Measurements from ENCODE around the gene NPNT. TPM values are rescaled to one million over a fixed set of nuclear protein-coding genes. Genes with fewer than 3 reads are reported as not detected.
A peak's percentile ranks its signal among the peaks of the same experiment; 100 is the strongest.
"Not testable (repeated sequence)": the region's sequence is repeated elsewhere in the genome, so short reads cannot be mapped to it uniquely, and the experiment has no call there.

Gene NPNT, protein sequence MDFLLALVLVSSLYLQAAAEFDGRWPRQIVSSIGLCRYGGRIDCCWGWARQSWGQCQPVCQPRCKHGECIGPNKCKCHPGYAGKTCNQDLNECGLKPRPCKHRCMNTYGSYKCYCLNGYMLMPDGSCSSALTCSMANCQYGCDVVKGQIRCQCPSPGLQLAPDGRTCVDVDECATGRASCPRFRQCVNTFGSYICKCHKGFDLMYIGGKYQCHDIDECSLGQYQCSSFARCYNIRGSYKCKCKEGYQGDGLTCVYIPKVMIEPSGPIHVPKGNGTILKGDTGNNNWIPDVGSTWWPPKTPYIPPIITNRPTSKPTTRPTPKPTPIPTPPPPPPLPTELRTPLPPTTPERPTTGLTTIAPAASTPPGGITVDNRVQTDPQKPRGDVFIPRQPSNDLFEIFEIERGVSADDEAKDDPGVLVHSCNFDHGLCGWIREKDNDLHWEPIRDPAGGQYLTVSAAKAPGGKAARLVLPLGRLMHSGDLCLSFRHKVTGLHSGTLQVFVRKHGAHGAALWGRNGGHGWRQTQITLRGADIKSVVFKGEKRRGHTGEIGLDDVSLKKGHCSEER
- not detected for total RNA-seq

DNA sequence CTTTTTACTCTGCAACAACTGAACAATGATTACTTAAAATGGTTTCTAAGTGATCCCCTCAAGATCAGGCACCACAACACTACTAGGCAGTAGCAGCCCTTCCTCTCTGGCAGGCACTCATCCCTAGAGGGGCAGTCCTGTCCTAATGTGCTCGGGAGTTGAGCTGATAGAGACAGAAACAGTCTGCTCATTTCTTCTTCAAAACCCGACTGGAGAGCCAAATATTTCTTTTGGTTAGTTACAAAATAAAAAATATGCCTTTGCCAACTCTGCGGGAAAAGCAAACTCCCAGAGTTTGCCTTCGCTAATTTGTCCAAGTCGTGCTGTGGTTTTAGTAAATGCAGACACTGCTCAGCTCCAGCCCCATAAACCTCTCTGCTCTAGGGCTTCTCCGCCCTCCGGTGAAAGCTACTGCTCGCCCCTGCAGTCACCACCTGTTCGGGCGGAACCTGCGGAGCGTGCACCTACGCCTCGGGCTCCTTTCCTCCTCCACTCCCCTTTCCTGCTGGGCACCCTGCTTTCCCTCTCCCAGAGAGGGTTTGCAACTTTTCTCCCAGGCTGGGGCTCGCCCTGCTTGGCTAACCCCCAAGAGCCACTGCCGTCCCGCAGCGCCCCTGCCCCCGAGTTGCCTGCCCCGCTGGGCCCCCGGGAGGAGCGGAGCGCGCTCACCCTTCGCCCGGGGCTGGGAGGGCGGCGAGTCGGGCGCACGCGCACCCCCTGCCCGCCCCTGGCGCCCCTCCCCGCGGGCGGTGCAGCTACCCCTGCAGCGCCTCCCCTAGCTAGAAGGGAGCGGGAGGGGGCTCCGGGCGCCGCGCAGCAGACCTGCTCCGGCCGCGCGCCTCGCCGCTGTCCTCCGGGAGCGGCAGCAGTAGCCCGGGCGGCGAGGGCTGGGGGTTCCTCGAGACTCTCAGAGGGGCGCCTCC is at the start of gene NPNT:
Gene NPNT, plus strand, starts transcription at position 812 of the 923 bp plus-strand sequence. CDS start 182 bp downstream, outside the sequence.
- Mint-ChIP-seq H3K27ac (no peak within 1 kb of the TSS), H3K27me3 (ENCODE audit: low read depth) (peaks cover 61% of the 10 kb centered on the region), H3K36me3 (ENCODE audit: low read depth) (no peaks in the 10 kb centered on the region), H3K4me1 (ENCODE audit: low read depth) (peaks cover 5% of the 10 kb centered on the region), H3K4me3 (peak within 1 kb of the TSS; percentile 55), H3K9me3 (no peaks in the 10 kb centered on the region)
- DNase-seq, result no peak
- CTCF ChIA-PET, result no interaction called here
- intact Hi-C loops (cut with micrococcal nuclease), result no loop called here

DNA sequence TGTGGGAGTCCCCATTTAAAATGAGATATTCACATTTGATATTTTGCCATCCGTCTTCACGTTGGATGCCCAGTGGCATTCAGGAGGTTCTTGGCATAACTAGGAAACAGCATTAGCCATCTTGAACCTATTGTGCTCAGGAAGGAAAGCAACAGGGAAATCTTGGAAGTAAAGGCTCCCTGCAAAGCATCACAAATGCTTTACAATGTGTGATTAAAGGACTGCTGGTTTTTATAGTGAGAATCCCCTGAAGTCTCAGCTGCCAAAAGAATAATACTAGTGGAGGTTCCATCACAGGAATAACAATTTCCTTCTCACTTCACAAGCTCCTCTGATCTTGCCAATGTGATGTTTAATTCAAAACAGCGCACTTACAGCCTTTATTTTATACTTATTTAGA is 49.7 kb upstream of the NPNT start:
- CTCF ChIA-PET, result interaction anchor here (0.6 kb wide), 1 partner anchor 92 kb away, joined by 3 read pairs; no protein-coding TSS in a partner anchor
- no peaks in the 10 kb centered on the region for H3K27me3 Mint-ChIP-seq (ENCODE audit: low read depth)
- H3K27ac Mint-ChIP-seq, result no peak overlapping the region
- H3K36me3 Mint-ChIP-seq (ENCODE audit: low read depth), result peaks cover 7% of the 10 kb centered on the region
- DNase-seq, result no peak
- H3K4me3 Mint-ChIP-seq, result no peak overlapping the region
- H3K9me3 Mint-ChIP-seq, result no peaks in the 10 kb centered on the region
- intact Hi-C loops (cut with micrococcal nuclease), result no loop called here
- H3K4me1 Mint-ChIP-seq (ENCODE audit: low read depth), result no peaks in the 10 kb centered on the region

DNA sequence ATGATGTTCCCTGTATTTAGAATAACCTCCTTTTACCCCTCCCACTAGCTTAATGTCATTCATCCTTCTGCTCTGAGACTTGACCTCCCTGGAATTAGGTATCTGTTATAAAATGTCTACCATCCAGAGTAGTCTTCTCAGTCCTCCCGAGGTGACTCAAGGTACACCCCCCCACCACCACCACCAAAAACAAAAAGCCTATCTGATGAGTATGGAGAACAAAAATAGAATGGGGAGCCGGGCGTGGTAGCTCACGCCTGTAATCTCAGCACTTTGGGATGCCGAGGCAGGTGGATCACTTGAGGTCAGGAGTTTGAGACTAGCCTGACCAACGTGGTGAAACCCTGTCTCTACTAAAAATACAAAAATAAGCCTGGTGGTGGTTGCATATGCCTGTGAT is 46.9 kb upstream of the NPNT start:
- intact Hi-C loops (cut with micrococcal nuclease); DNase-seq: not testable (repeated sequence)

DNA sequence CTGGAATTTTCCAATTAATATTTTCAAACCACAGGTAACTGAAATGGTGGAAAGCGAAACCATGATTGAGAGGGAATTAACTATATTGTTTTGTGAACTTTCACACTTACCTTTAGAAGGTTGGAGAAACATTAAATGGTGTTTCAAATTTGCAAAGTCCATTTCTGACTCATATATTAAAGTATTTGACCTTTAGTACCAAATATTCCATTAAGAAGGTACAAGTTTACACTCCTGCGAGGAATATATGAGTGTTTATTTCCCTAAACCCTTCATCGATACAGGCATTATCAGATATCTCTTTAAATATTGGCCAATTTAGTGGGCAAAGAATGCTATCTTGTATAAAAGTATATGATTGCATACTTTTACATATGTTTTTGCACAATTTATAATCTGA is 44.1 kb upstream of the NPNT start:
- H3K9me3 Mint-ChIP-seq, result peaks cover 19% of the 10 kb centered on the region

More for the DNA sequence above, 46.9 kb upstream of the NPNT start:
- H3K27me3 Mint-ChIP-seq (ENCODE audit: low read depth); H3K27ac Mint-ChIP-seq; H3K4me1 Mint-ChIP-seq (ENCODE audit: low read depth); H3K4me3 Mint-ChIP-seq; CTCF ChIA-PET; H3K9me3 Mint-ChIP-seq: not testable (repeated sequence)
- peaks cover 15% of the 10 kb centered on the region for H3K36me3 Mint-ChIP-seq (ENCODE audit: low read depth)

DNA sequence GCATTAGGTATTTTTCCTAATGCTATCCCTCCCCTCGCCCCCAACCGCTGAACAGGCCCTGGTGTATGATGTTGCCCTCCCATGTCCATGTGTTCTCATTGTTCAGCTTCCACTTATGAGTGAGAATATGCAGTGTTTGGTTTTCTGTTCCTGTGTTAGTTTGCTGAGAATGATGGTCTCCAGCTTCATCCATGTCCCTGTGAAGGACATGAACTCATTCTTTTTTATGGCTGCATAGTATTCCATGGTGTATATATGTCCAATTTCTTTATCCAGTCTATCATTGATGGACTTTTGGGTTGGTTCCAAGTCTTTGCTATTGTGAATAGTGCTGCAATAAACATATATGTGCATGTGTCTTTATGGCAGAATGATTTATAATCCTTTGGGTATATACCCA is 43.0 kb upstream of the NPNT start:
- H3K27ac Mint-ChIP-seq; intact Hi-C loops (cut with micrococcal nuclease); DNase-seq; H3K4me1 Mint-ChIP-seq (ENCODE audit: low read depth); CTCF ChIA-PET; H3K4me3 Mint-ChIP-seq; H3K27me3 Mint-ChIP-seq (ENCODE audit: low read depth): not testable (repeated sequence)
- Mint-ChIP-seq H3K9me3 (peaks cover 24% of the 10 kb centered on the region), H3K36me3 (ENCODE audit: low read depth) (peaks cover 34% of the 10 kb centered on the region)

More for the DNA sequence above, 44.1 kb upstream of the NPNT start:
- Mint-ChIP-seq H3K36me3 (ENCODE audit: low read depth) (peaks cover 27% of the 10 kb centered on the region), H3K27ac (no peak overlapping the region), H3K4me3 (no peak overlapping the region), H3K4me1 (ENCODE audit: low read depth) (no peaks in the 10 kb centered on the region), H3K27me3 (ENCODE audit: low read depth) (no peaks in the 10 kb centered on the region)
- no peak for DNase-seq
- intact Hi-C loops (cut with micrococcal nuclease), result no loop called here
- CTCF ChIA-PET, result no interaction called here

DNA sequence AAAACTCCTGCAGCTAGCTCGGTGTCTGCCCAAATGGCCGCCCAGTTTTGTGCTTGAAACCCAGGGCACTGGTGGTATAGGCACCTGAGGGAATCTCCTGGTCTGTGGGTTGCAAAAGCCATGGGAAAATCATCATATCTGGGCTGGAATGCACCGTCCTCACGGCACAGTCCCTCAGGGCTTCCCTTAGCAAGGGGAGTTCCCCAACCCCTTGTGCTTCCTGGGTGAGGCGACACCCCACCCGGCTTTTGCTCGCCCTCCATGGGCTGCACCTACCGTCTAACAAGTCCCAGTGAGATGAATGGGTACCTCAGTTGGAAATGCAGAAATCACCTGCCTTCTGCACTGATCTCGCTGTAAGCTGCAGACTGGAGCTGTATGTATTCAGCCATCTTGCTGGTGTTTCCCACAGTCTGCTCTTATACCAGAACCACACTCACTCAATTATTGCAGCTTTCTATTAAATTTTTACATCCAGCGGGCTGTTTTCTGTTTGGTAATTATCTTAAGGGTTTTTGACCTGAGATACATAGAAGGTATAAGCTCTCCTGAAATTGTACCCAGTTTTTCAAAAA is 36.7 kb upstream of the NPNT start:
- no peak for DNase-seq
- intact Hi-C loops (cut with micrococcal nuclease), result no loop called here
- Mint-ChIP-seq H3K9me3 (peaks cover 43% of the 10 kb centered on the region), H3K4me3 (no peak overlapping the region), H3K36me3 (ENCODE audit: low read depth) (peaks cover 27% of the 10 kb centered on the region), H3K4me1 (ENCODE audit: low read depth) (no peaks in the 10 kb centered on the region), H3K27ac (no peak overlapping the region), H3K27me3 (ENCODE audit: low read depth) (no peaks in the 10 kb centered on the region)
- CTCF ChIA-PET, result no interaction called here

DNA sequence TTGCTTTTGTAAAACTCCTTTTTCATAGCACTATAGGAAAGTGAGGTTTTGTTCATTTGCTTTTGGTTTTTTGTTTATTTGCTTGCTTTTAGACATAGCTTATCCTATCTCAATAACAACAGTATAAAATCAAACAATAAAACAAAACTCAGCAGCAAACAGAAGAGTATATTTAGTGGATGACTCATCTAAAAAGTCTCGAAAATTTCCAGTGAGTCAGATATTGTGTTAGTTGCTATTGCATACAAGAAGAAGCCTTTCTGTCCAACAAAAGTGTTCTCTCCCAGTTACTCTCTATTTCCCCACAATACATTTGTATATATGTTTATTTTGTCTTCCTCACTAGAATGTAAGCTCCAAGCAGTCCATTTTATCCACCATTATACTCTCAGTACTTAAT is 36.0 kb upstream of the NPNT start:
- H3K27me3 Mint-ChIP-seq (ENCODE audit: low read depth), result no peaks in the 10 kb centered on the region
- peaks cover 24% of the 10 kb centered on the region for H3K36me3 Mint-ChIP-seq (ENCODE audit: low read depth)
- no peak for DNase-seq
- no peak overlapping the region for H3K27ac Mint-ChIP-seq
- intact Hi-C loops (cut with micrococcal nuclease), result no loop called here
- H3K4me3 Mint-ChIP-seq, result no peak overlapping the region
- H3K4me1 Mint-ChIP-seq (ENCODE audit: low read depth), result no peaks in the 10 kb centered on the region
- peaks cover 37% of the 10 kb centered on the region for H3K9me3 Mint-ChIP-seq
- CTCF ChIA-PET, result no interaction called here

DNA sequence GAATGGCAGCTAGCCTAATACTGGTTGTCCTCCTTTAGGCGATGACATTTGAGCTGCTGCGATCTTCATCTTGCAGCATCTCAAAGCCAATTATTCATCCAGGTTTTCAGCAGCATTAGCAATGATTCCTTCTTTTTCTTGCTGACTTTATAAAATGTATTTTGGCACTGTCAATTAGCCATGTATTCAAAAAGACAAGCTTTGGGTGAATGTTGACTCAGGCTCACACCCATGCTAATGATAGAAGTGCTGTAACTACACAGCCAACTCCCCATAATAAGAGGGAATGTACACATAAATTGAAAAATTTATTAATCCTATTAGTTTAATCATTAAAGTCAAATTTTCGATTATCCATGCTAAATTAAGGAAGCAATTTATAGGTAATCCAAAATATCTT is 24.3 kb upstream of the NPNT start:
- intact Hi-C loops (cut with micrococcal nuclease), result no loop called here
- Mint-ChIP-seq H3K27me3 (ENCODE audit: low read depth) (peaks cover 8% of the 10 kb centered on the region), H3K27ac (no peak overlapping the region), H3K4me3 (no peak overlapping the region), H3K36me3 (ENCODE audit: low read depth) (no peaks in the 10 kb centered on the region), H3K9me3 (no peaks in the 10 kb centered on the region), H3K4me1 (ENCODE audit: low read depth) (no peaks in the 10 kb centered on the region)
- CTCF ChIA-PET, result interaction anchor here (0.7 kb wide), 1 partner anchor 1661 kb away, joined by 3 read pairs; no protein-coding TSS in a partner anchor
- DNase-seq, result no peak

DNA sequence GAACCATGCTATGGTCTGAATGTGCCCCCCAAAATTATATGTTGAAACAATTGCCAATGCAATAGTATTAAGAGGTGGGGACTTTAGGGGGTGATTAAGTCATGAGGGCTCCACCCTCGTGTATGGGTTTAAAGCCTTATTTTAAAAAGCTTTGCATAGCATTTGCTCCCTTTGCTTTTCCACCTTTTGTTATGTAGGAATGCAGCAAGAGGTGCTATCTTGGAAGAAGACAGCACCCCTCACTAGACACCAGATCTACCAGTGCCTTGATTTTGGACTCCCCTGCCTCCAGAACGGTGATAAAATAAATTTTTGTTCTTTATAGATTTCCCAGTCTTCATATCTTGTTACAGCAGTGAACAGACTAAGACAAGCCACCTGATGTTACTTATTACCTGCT is 23.3 kb upstream of the NPNT start:
- Mint-ChIP-seq H3K36me3 (ENCODE audit: low read depth) (no peaks in the 10 kb centered on the region), H3K27me3 (ENCODE audit: low read depth) (peaks cover 8% of the 10 kb centered on the region), H3K27ac (no peak overlapping the region), H3K4me3 (no peak overlapping the region), H3K4me1 (ENCODE audit: low read depth) (no peaks in the 10 kb centered on the region), H3K9me3 (no peaks in the 10 kb centered on the region)
- no peak for DNase-seq
- intact Hi-C loops (cut with micrococcal nuclease), result no loop called here
- CTCF ChIA-PET, result no interaction called here

DNA sequence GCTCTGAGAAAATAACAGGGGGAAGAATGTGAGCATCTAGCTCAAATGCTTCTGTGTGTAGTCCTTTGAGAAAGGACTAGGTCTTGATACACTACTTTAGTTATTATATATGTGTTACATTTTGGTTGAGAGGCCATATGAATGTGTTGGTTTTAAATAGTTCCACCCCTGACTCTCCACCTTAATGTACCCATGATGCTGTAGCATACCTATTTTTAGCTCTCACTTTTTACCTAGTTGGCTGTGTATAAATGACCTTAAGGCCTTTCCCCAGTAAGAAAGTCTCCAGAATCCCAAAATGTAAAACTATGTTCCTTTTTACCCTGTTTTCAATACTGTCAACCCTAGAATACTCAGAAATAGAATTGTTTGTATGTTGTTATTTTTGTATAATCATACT is 20.0 kb upstream of the NPNT start:
- intact Hi-C loops (cut with micrococcal nuclease), result no loop called here
- no peak for DNase-seq
- H3K4me3 Mint-ChIP-seq, result no peak overlapping the region
- H3K9me3 Mint-ChIP-seq, result no peaks in the 10 kb centered on the region
- CTCF ChIA-PET, result no interaction called here
- peaks cover 10% of the 10 kb centered on the region for H3K27me3 Mint-ChIP-seq (ENCODE audit: low read depth)
- no peak overlapping the region for H3K27ac Mint-ChIP-seq
- H3K36me3 Mint-ChIP-seq (ENCODE audit: low read depth), result no peaks in the 10 kb centered on the region
- no peaks in the 10 kb centered on the region for H3K4me1 Mint-ChIP-seq (ENCODE audit: low read depth)

DNA sequence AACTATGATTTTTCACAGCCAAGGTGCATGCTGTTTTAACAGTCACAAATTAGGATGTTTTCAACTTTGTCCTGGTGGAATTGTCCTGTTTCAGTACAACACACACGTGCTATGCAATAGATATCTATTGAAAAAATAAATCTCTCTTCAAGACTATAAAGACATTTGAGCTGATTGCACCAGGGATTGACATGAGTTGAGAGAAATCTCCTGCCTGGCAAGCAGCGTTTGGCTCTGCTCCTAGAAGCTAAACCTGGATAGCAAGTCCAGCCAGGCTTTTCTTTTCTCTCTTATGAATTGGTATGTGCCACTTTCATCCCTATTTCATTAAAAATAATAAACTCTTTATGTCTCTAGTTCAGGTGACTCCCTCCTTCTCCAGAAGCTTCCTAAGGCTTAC is 16.6 kb upstream of the NPNT start:
- DNase-seq, result no peak
- H3K27me3 Mint-ChIP-seq (ENCODE audit: low read depth), result peaks cover 12% of the 10 kb centered on the region
- H3K9me3 Mint-ChIP-seq, result no peaks in the 10 kb centered on the region
- H3K27ac Mint-ChIP-seq, result no peak overlapping the region
- H3K4me3 Mint-ChIP-seq, result no peak overlapping the region
- CTCF ChIA-PET, result no interaction called here
- H3K36me3 Mint-ChIP-seq (ENCODE audit: low read depth), result no peaks in the 10 kb centered on the region
- no peaks in the 10 kb centered on the region for H3K4me1 Mint-ChIP-seq (ENCODE audit: low read depth)
- intact Hi-C loops (cut with micrococcal nuclease), result no loop called here

DNA sequence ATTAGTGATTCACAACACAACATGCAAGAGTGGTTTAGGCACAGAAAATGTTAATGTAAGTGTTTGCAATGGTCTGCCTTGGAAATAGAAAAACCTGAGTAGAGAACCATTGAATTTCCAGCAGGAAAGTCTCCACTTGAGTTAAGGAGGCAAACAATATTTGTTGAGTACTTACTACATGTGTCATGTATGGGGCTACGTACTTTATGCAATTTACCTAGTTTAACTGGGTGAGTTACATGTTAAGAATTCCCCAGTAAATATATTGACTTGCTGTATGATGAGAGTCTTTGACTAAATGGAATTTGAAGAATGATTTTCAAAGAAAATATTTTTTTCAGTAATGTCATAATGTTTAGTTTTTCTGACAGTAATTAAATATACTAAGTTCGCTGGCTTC is 7.8 kb upstream of the NPNT start:
- Mint-ChIP-seq H3K27me3 (ENCODE audit: low read depth) (peaks cover 3% of the 10 kb centered on the region), H3K36me3 (ENCODE audit: low read depth) (no peaks in the 10 kb centered on the region)
- CTCF ChIA-PET, result interaction anchor here (0.6 kb wide), 1 partner anchor 146 kb away, joined by 3 read pairs; no protein-coding TSS in a partner anchor

More for the DNA sequence above, 7.8 kb upstream of the NPNT start:
- no peak for DNase-seq
- Mint-ChIP-seq H3K4me1 (ENCODE audit: low read depth) (no peaks in the 10 kb centered on the region), H3K27ac (no peak overlapping the region), H3K4me3 (no peak overlapping the region), H3K9me3 (peaks cover 6% of the 10 kb centered on the region)
- intact Hi-C loops (cut with micrococcal nuclease), result no loop called here

Measured in activated naive CD4-positive, alpha-beta T cell treated with anti-CD3 and anti-CD28 coated beads for 36 hours (primary cell).